Fibroblast of upper back skin (primary cell): Measurements from ENCODE around the gene SVIL.
"Not testable (repeated sequence)": the region's sequence is repeated elsewhere in the genome, so short reads cannot be mapped to it uniquely, and the experiment has no call there.

Experiments used
- DNase-seq: peaks from one replicate; pipeline ENCODE4 v3.0.0-alpha.2; 2013

The SVIL gene

DNA sequence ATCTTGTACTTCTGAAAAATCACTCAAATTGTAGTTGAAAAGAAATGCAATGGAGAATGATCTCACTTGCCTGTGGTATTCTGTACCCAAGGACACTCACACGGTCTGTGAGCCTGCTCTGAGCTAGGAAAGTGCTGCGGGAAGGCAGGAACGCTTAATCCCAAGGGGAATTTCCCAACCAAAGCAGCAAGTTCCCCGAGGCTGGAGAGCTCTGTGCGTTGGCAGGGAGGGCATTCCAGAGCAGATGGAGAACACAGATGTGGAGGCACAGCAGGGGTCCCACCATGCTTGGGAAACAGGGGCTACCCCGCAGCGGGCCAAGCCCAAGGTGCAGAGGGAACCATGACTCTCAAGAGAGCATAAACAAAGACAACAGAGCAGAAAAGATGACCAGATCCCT, 13.6 kb downstream of the SVIL start:
- peak; percentile 55 for DNase-seq

DNA sequence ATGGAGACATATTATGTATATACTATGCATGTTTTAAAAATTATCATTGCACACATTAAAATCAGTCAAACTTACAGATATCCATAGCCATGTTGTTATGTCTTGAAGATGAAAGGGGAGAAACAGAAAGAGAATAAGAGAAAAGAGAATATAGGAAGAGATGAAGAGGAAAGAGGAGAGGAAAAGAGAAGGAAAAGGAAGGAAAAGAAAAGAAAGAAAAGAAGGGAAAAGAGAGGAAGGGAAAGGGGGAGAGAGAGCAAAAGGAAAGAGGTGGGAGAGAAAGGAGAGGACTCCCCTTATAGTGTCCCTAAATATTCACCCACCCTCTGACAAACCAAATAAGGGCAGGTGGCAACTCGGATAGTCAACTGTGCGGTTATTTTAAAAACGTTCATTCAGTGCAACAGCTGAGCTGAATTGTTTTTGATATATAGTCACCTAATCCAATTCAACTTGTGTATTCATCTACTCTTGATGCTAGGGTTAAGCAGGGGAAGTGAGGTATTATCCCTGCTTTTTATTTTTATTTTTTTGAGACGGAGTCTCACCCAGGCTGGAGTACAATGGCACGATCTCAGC, 14.6 kb downstream of the SVIL start:
- DNase-seq: no peak

GRCh38 chr10:29619241-29619669, 15.5 kb downstream of the SVIL start:
- no peak for DNase-seq

DNA sequence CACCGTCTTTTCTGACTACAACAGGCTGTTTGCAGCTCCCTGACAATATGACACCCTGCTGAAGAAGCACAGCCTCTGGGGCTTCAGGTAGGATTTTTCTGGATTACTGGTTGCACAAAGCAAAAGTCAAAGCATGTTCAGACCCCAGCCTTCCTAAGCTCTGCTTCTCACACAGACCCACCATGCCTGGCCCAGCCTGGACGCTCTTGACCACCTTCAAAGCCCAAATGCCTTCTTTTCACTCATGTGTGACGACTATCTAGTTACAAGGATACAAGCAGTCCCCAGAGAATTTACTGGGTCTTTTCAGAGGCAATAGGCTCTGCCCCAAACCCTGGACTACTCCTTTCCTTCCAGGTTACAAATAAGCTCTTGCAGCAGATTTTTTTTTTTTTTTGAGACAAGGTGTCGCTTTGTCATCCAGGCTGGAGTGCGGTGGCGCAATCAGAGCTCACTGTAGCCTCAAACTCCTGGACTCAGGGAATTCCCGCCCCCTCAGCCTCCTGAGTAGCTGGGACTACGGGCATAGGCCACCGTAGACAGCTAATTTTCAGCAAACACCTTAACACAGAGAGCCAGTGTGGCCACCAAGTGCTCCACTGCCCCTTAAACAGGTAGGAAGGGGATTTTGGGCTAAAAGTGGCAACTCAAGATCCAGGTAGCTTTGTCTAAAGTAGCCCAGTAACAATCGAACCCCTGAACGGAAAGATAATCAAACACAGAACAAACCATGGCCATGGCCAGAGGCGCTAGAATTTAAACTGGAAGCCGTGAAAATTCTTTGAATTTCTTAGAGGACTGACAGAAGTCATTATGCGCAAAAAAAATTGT, 16.2 kb downstream of the SVIL start:
- no peak for DNase-seq

DNA sequence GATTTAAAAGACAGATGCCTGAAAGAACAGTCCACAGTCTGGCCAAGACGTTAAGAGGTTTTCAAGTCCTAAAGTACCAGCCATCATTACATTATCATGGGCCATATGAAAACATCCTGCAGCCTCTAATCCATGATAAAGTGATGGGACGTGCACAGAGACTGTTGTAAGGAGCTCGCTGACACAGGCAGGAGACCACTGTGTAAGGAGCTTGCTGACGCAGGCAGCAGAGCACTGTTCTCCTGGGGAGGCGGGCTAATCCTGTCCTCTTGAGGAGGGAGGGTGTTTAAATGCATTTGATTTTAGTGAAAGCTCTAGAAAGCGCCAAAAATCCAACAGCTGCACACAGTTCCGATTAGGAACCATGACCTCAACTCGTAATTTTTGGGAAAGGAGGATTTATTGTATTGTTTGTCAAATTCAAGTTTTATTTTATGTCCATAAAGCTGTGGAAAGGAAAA, 16.9 kb downstream of the SVIL start:
- DNase-seq: no peak

GRCh38 chr10:29616542-29616941, 18.2 kb downstream of the SVIL start:
- no peak for DNase-seq

DNA sequence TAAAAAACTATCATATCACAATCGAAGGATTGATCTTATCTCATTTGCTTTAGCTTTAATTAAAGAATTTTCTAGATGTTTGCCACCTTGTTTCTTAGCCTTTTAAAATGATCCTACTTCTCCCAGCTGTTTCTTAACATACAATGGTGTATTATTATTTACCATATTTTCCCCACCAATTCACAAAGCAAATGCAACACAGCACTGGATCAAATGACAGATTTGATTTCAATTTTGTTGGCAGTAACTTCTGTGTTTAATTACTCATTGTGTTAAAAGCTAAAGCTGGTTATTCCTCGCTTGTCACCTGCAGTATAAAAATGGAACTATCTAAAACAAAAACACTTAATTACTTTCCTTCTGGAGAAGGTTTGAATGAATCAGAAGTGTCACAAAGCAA, 19.6 kb downstream of the SVIL start:
- DNase-seq: no peak

GRCh38 chr10:29614289-29614688, 20.5 kb downstream of the SVIL start:
- not testable (repeated sequence) for DNase-seq

DNA sequence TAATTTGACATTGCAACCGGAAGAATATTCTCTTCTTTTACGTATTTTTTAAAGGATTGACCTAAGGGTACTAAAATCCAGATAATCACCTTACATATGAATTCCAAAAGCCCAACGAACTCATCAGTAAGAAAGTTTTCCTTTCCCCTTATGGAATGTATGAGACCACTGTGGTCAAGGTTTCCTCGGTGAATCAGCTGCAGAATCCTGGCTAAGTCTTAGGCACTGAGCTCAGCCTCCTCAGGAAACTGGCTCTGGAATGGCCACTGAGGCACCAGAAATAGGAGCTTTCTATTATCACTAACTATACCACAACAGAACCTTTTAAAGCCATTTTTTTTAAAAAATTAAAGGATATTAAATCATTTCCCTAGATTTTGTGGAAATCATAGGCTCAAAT, 21.0 kb downstream of the SVIL start:
- peak; percentile 72 for DNase-seq

DNA sequence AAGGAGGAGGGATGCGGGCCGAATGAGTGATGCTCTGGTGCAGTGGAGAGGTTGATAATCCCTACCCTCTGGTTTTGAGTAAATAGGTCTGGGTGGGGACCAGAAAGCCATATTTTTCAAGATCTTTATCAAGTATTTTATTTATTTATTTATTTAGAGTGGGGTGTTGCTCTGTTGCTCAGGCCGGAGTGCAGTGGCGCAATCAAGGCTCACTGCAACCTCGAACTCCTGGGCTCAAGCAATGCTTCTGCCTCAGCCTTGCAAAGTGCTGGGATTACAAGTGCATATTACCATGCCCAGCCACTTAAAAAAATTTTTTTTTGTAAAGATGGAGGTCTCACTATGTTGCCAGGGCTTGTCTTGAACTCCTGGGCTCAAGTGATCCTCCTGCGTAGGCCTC, 21.6 kb downstream of the SVIL start:
- DNase-seq: no peak

GRCh38 chr10:29612657-29613056, 22.1 kb downstream of the SVIL start:
- no peak for DNase-seq

DNA sequence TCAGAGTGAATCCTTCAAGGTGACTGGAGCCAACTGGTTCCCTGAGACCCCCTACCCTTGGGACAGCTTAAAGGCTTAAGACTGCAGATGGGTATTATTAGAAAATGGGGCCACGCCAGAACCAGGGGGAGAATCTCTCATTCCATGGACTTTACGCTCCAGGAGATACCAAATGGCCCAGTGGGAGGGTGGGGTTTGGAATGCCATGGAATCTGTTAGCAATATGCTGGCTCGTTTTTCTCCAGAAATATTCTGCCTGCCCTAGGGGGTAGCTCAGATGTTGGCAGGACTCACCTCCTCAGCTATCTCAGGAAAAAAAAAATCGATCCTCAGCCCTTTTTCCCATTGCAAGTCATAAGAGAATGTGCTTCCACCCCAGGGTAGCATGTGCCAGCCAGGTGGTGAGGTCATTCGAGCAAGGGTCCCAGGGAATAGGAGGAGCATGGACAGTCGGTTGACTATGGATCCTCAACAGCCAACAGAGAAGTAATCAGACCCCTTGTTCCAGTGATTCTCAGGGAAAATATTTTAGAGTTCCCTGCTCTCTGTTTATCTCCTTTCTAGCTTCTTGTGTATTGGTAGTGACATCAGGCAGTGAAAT, 22.9 kb downstream of the SVIL start:
- peak; percentile 46 for DNase-seq

DNA sequence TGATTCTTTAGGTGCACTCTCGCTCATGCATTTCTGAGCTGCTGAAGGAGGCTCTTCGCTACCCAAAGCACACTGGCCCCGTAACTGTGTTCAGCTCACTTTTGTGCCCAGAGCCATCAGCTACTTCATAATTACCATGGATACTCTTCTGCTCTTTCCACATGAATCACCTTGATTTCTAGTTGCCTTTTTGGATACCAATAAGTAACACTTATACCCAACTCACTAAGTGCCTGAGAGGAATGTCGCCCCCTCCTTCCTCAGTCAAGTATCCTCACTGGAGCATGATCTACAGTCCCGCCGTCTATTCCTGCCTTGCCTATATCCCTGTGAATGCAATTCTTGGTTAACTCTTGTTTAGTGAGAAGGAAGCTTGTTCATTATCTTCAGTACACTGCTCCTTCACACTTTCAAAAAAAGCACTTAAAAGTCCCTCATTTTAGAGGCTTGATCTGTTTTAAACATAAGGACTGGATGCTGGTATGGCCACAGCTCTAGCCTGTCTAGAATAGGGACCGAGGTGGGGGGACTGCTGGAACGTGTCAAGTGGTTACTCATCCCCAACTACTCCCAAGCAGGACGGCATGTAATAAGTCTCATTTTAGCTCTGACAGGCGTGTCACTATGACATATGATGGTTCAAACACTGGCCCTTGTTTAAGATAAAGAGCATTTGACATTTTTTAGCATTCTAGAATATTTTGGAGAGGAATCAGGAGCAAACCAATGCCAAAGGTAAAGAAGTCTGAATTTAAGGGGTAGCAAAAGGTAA, 23.7 kb downstream of the SVIL start:
- DNase-seq: no peak

DNA sequence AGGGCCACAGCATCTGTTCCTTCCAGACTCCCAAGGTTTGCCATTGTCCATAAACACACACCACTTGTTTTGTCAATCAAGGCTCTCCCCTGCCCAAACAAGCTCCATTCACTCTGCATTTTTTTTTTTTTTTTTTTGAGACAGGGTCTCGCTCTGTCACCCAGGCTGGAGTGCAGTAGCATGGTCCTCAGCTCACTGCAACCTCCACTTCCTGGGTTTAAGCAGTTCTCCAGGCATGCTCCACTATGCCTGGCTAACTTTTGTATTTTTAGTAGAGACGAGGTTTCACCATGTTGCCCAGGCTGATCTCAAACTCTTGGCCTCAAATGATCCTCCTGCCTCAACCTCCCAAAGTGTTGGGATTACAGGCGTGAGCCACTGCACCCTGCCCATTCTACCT, 24.4 kb downstream of the SVIL start:
- not testable (repeated sequence) for DNase-seq

DNA sequence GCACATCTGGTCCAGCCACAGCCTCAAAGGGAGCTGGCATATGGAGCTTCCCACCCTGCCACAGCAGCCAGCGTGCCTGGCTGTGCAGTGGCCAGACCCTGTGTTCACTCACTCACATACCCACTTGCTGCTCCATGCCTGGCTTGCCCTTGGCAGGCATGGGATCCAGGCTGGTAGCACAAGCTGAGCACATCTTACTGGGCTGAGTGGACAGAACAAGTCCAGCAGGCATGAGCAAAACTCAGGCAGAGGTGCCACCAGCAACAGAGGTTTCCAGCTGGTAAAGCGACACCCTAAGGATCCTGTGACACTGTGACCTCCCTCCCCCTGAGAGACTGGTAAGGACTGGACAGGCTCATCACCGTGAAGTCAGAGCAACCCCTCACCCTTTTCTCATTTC, 25.1 kb downstream of the SVIL start:
- DNase-seq: no peak

- DNase-seq: no peak
Observed at GRCh38 chr10:29608476-29609301, 26.1 kb downstream of the SVIL start.

- DNase-seq: no peak
Observed at GRCh38 chr10:29608062-29608461, 26.7 kb downstream of the SVIL start.

GRCh38 chr10:29607576-29607975, 27.2 kb downstream of the SVIL start:
- no peak for DNase-seq

- not testable (repeated sequence) for DNase-seq
Observed at GRCh38 chr10:29606693-29607092, 28.1 kb downstream of the SVIL start.

DNA sequence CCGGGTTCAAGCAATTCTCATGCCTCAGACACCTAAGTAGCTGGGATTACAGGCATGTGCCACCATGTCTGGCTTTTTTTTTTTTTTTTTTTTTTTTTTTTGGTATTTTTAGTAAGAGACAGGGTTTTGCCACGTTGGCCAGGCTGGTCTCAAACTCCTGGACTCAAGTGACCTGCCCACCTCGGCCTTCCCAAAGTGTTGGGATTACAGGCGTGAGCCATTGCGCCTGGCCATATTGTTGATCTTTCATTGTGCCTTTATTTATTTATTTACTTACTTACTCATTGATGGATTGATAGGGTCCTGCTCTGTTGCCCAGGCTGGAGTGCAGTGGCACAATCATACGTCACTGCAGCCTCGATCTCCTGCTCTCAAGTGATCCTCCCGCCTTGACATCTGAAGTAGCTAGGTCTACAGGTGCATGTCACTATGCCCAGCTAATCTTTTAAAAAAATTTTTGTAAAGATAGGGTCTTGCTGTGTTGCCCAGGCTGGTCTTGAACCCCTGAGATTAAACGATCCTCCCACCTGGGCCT, 30.4 kb downstream of the SVIL start:
- DNase-seq: no peak

DNA sequence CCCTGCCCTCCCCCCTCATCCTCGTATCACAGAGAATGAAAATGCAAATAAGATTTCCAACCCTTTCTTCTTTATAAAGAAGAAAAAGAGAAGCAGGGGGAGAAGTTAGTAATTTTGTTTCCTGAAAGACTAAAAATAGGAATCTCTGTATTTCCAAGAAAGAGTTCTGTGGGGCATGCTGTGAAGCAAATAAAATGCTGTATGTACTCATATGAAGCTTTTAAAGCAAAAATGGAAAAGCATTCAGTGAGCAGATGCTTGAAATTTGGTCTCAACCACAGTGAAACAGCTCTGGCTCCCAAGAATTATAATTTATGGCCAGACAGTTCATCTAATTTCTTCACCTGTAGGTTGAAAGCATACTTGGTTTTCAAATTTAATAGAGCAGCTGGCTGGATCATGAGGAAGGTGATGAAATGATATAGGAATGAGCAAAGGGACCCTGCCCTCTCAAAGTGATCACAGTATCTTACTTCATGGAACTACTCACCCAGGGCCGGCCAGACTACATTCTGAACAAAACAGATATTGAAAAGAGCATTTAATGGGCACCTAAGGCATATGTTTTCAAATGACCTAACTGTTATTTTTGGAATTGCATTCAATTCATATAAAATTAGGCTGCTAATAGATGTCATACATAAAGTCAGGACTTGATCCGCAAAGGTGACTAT, 31.4 kb downstream of the SVIL start:
- peak; percentile 47 for DNase-seq

- peak; percentile 82 for DNase-seq
Observed at GRCh38 chr10:29600821-29601220, 34.0 kb downstream of the SVIL start.
